ENCODE measurements around the gene PRTG.
"Not testable (repeated sequence)": the region's sequence is repeated elsewhere in the genome, so short reads cannot be mapped to it uniquely, and the experiment has no call there.

DNA sequence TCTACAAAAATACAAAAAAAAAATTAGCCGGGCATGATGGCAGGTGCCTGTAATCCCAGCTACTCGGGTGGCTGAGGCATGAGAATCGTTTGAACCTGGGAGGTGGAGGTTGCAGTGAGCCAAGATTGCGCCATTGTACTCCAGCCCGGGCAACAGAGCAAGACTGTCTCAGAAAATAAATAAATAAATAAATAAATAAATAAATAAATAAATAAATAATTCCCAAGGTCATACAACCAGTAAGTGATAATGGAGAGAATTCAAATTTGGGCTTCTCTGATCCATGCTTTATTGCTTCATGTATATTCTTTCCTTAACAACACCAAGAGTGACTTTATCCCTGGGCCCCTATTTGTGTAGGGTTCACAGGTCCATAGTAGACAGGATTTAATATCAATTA, 10.5 kb upstream of the PRTG start:
- not testable (repeated sequence) for TF ChIP-seq CTCF (conservative IDR thresholded peaks at IDR 0.05; ENCODE audit: low read length); EZH2phosphoT487 (IDR thresholded peaks at IDR 0.05; ENCODE audit: borderline replicate concordance, low read depth, low read length)

All from OCI-LY7 (cell line).